Measurements from ENCODE around the gene MS4A4E.

- TF ChIP-seq POLR2A (IDR thresholded peaks at IDR 0.05) (no peak), CTCF (IDR thresholded peaks at IDR 0.05) (no peak), EP300 (IDR thresholded peaks at IDR 0.05) (no peak)
Measured at GRCh38 chr11:60257956-60258722, 15.2 kb upstream of the MS4A4E start.
